Cortex of kidney (tissue), 1 donor: ENCODE results near the gene SRCAP.

Source experiments
- DNase-seq: peaks from one replicate; lab custom pipeline; 2025; lab: John Stamatoyannopoulos, UW

Gene SRCAP

DNA sequence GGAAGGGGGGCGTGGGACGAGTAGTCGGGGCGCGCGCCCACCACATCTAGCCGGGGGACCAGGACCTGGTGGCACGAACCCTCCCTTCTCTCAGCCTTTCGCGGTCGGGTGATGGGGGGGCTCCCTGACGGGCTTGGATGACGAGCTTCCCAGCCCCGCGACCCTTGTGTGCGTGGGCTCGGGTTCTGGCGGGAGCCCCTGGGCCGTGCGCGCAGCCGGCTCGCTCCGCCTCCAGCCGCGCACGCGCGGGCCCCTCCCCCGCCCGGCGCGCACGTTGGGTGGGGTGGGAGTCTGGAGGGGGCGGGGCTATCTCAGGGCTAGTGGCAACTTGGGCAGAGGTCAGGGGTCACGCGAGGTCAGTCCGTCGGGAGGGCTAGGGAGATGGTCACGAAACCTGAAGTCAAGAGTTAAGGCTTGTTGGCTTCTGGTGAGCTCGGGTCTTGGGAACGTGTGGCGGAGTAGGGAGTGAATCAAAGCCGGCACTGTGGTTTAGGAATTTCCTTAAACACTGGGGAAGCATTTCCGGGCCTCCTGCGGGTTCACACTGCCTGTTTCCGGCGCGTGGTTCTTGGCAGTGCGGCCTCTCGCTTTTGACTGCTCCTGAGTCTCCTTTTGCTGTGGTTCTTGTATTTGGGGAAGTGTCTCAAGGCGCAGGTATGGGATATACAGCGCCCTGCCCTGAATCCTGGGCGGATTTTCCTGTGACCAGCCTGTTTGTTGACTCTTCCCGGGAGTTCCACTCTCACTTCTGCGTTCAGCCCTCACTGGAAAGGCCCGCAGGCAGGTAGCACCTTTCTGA, at the start of gene SRCAP:
SRCAP (plus strand) TSS at position 356 of the 799 bp plus-strand sequence. CDS start 1,654 bp downstream, outside the sequence.
- DNase-seq = peak; percentile 40

DNA sequence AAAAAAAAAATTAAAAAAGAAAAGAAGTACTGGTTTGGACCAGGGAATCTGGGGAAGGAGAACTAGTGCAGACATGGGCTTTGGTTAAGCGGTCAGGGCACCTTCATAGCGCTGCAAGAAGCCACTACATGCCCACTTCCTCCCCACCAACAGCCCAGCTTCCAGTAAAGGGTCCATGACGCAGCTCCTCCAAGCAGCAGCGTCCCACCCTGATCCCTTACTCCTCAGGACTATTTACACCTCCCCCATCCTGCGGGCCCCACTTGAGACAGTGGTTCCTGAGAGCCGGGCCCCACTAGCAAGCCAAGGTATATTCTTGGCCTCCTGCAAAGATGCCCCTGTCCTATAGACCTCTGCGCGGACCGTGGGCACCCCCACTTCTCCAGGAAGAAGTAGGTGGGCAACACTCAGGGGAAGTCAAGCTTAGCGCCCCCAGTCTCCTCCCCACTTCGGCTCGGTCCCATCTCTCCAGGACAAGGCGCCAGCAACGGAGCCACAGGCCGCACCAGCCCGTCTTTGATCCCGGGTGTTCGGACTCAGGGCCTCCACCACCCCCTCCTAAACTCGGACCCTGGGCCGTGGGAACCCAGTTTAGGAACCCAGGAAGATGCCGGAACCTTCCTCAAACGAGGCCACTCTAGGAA, 49.1 kb upstream of the SRCAP start:
- DNase-seq = no peak

DNA sequence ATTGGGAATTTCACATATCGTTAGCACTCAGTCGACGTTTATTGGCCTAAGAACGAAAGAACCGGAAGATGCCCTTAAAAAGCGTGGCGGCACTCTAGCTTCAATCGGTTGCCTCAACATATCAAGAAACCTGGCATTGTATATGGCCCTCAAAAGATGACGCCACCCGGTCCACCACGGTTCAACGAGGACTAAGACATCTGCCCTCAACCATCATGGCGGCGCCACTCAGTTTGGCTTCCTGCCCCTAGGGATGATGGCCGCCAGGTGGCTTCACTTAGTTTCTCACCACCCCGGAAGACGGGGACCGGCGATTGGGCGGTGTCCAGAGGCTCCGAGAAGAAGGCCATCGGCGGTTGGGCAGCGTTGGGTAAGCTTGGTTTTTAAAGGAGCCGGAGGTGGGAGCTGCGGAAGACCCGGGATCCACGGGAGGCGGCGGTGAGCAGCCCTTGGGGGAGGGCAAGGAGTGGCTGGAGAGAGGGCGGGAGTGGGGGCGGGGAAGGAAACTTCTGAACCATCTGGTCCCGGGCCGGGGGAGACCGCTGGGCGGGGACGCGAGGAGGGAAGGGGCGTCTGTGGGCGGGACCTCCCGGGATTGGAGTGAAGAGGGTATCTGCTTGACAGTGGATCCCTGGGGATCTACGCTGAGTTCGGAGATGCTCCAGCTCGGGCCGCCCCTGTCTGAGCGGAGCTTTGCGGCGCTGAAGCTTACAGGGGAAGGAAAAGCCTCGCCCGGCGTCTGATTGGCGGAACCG, 48.4 kb upstream of the SRCAP start, which contains the start of gene PRR14:
PRR14 (plus strand) TSS at position 592 of the 755 bp plus-strand sequence. CDS start 686 bp downstream, outside the sequence.
- peak; percentile 79 for DNase-seq

DNA sequence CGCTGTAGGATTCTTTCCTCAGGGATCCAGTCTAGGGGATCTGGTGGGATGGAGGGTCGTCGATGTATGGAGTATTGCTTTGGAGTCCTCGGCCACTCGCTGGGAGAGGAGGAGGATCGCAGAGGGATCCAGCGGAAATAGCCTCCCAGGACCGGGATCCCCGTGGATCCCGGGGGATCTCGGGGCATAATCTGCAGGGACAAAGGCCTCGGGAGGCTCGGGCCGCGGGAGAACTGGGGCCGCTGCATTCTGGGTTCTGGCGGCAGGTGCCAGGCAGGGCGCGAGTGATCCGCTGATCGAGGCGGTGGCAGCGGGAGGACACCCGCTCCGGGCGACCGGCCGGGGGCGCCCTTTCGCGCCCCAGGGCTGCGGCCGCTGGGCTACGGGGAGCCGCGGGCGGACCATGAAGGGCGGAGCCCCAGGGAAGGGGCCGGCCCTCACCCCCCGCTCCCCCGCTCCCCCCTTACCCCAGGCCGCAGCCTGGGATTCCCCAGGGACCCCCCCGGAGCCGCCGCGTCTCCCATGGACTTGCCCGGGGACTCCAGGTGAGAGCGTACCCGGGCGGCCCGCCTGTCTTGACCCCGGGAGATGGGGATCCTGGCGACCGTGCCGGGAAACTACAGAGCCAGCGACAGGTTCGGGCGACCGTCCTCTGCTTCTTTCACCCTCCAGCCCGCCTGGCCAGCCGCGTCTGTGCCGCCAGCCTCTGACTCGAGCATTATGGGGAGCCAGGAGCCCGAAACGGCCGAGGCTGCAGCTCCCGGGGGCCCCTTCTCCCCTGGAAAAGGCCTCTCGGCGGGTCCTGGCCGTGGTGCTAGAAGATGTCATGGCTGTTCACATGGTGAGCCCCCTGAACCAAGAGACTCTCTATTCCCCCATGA, 47.6 kb upstream of the SRCAP start:
- no peak for DNase-seq

DNA sequence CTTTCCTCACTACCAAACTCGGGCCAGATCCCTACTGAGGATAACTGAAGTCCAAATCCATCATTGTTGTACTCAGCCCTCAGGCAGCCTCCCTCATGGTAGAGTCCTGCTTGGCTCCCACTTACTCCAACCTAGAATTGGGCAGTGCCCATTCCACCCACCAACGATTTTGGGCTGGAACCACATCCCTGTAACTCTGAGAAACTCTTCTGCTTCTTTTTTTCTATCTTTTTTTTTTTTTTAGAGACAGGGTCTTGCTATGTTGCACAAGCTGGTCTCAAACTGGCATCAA, 47.0 kb upstream of the SRCAP start:
- DNase-seq = no peak

DNA sequence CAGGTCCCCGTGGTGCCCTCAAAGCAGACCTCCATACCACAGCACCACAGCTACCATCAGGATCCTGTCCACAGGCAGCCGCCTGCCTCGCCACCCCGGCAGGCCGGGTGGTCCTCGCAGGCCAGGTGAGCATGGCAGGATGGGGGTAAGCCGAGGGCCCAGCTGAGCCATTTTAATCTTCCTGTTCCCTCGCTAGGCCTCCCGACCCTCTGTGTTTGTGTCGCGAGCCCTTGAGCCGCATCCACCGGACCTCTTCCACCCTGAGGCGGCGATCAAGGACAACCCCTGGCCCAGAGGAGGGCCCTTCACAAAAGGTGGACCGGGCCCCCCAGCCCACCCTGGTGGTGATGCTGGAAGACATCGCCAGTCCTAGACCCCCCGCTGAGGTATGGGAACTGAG, 46.3 kb upstream of the SRCAP start:
- no peak for DNase-seq

DNA sequence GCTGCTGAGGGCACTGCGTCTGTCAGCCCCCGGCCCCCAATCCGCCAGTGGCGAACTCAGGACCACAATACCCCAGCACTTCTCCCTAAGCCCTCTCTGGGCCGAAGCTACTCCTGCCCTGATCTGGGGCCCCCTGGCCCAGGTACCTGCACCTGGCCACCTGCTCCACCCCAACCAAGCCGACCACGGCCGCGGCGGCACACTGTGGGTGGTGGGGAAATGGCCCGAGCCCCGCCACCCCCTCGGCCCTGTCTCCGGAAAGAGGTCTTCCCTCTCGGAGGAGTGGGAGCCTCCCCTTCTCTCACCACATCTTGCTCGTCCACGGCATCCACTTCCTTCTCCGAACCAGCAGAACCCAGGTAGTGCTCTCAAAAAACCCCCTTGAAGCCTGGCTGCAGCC, 44.1 kb upstream of the SRCAP start:
- DNase-seq = no peak

DNA sequence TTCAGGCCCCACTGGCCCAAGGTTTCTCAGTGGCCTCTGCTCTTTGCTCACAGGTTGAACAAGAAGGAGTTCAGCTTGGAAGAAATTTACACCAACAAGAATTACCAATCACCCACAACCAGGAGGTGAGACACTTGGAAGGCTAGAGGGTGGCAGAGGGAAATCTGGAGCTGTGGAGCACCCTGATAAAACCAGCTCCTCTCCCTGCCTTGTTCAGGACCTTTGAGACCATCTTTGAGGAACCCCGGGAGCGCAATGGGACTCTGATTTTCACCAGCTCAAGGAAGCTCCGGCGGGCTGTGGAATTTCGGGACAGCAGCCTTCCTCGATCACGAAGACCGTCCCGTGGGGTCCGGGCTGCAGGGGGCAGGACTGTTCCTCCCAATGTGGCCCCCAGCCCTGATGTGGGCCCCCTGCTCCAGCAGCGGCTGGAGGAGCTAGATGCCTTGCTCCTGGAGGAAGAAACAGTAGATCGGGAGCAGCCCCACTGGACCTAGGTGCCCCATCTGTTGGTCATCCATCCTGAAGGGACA, 43.1 kb upstream of the SRCAP start:
- DNase-seq = no peak

DNA sequence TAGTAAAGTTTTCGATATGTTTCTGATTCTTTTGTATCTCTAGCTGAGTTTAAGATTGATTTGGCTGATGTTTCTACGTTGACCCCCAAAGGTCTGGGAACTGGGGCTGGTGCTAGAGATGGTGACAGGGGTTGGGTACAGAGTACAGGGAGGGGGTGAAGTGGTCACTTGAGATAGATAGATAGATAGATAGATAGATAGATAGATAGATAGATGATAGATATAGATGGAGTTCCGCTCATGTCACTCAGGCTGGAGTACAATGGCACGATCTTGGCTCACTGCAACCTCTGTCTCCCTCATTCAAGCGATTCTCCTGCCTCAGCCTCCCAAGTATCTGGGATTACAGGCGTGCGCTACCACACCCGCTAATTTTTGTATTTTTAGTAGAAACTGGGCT, 42.6 kb upstream of the SRCAP start:
- no peak for DNase-seq

DNA sequence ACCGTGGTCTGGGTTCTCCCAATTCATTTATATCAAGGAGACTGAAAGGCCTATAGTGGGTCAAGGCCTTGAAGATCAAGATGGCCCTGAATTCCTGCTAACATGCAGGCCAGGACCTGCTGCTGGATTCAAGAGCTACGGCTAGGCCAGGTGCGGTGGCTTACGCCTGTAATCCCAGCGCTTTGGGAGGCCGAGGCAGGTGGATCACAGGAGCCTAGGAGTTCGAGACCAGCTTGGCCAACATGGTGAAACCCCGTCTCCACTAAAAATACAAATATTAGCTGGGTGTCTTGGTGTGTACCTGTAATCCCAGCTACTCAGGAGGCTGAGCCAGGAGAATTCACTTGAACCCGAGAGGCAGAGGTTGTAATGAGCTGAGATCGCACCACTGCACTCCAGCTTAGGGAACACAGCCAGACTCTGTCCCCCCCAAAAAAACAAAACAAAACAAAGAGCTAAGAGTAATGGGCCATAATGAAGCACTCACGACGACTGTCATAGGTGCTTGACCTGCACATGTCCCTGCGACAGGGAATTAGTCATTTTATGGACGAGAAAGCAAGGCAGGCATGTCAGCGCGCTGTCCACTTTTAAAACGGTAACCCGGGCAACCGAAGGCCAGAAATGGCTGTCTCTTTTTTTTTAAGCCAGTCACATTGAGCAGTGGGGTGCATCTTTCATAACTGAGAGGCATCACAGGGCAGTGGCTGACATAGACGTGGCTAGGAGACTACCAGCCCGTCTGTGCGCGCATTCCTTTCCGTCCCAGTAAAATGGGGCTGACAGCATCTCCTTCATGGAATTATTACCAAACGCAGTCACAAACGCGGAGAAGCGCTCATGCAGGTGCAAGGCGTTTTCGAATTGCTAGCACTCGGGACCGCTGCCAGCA, 41.8 kb upstream of the SRCAP start:
- DNase-seq = no peak

DNA sequence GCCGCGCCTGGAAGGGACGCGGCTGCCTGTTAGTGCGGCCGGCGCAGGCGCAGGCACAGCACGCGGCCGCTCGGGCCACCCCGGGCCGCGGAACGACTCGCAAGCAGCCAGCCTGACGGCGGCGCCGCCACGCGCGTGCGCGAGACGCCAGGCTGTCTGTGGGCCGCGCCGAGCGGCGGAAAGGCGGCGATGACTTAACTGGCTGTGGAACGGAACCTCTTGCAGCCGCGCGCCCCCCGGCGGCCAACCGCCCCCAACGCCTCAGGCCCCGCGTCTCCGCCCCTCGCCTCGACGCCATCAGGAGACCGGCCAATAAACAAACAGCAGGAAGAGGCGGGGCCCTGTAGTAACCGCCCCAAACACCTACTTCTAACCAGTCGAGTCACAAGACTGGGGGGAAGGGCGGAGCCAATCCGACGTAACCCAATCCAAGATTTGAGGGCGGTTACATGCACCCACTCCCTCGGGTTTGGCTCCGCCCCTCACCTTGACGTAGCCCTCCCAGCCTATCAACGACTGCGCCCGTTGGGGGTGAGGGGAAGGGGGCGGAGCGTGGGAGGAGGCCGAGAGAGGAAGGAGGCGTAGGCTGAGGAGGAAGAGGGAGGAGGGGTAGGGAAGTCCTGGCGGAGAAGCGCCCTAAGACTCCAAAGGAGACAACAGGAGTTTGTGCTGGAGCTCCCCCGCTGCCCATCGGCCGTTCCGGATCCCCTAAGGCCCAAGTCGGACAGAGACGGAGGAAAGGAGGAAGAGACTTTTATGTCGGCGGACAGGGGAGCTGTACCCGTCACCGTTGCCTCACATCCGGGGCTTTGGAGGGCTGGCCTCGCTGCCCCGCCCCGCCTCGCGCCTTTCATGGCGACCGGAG, 40.9 kb upstream of the SRCAP start, which contains the start of gene FBRS:
FBRS (plus strand) TSS at position 566 of the 865 bp plus-strand sequence. CDS start 1,088 bp downstream, outside the sequence.
- DNase-seq = peak; percentile 100

DNA sequence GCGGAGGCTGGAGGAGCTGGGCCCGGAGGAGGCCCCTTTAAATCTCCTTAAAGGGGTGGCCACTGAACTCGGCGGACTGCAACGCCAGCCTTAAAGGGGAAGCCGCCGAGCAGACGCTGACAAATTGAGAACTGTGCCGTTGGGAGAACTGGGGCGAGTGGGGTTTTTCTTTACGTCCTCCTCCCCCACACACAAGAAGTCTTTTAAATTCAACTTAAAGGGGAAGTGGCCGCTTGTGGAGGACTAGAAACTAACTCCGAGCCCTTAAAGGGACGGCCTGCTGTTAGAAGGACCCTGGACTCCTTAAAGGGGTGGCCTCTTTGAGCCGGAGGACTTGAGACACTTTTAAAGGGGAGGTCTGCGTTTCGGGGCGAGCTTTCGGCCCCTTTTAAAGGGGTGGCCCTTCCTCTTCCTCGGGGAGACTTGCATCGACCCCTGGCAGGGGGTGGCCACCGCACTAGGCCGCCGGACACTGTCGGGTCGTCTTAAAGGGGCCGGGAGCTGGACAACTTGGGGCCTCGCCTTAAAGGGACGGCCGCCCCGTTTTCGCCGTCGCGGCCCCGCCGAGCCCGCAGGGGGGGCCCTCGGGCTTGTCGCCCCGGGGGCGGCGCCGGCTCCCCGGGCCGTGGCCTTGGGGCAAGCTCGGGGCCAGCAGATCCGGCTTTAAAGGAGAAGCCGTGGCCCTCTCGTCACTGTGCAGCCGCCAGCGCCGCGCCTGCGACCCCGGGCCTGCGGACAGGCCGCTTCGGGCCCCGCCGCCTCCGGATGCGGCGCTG, 40.1 kb upstream of the SRCAP start:
- DNase-seq = no peak

DNA sequence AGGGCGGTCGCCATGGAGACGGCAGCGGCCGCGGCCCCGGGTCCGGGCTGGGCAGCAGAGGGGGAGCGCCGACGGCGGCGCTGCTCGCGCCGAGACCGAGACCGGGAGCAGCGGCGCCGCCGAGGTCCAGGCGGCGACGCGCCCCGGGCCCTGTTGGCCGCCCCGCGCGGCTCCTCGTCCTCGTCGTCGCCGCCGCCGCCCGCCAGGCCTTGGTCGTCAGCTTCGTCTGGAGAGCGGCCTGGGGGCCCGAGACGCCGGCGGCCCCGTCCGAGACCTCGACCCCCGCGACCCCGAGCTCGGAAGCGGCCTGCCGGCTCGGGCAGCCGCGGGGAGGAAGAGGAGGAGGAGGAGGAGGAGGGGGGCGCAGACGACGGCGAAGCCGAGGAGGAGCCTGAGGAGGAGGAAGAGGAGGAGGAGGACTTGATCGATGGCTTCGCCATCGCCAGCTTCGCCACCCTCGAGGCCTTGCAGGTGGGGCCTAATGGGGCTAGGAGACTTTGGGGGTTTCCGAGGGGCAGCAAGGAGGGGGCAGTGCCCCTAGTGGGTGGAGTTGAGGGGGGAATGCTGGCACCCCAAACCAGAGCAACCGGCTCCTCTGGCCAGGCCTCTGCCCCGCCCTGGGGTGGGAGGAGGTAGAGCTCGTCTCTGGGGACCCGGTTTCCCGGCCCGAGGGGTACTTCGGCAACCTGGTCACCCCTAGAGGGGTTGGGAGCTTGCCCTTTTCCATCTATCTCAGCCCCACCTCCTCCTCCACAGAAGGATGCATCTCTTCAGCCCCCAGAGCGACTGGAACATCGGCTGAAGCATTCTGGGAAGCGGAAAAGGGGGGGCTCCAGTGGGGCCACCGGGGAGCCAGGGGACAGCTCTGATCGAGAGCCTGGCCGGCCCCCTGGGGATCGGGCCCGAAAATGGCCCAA, 39.2 kb upstream of the SRCAP start:
- no peak for DNase-seq

DNA sequence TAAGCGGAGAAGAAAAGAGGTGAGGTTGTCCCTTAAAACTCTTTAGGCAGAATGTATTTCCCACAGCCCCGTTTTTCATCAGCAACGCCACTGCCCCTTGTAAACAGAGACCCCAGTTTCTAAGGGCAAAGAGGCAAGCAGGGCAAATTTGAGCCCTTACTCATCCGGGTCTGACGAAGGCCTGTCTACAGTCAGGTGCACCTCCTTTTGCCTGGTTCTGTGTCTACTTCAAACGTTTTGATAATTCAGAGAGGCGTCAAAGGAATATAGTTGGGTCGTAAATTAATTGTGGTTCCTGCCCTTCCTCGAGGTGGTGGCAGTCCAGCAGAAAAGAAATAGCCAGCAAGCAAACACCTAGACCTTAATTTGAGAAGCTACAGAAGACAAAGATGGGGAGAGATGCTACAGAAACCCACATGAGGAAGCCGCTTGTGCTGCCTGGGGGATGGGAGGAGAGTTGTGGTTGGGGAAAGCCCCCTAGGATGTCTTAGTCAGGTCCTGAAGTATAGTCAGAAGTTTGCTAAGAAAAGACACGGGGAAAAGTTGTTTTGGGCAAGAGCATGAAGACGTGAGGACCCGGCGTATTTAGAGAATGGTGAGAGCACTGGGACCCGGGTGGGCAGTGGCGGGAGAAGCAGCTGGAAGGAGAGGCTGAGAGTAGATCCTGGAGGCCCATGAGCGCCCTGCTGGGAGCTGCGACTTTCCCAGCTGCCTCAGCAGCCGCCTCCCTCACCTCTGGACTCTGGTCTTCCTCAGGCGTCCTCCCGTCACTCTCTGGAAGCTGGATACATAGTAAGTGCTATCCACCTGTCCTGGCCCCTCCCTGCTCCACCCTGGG, 38.3 kb upstream of the SRCAP start:
- DNase-seq = no peak

DNA sequence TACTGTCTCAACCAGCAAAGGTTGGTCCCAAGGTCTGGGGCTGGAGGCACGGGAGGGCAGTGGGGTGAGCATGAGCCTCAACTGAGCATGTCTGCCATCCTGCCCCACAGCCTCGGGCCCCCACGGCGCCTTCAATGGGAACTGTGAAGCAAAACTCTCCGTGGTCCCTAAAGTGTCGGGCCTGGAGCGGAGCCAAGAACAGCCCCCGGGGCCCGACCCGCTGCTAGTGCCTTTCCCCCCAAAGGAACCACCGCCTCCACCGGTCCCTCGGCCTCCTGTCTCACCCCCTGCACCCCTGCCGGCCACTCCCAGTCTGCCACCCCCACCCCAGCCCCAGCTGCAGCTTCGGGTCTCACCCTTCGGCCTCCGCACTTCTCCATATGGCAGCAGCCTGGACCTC, 36.5 kb upstream of the SRCAP start:
- no peak for DNase-seq

DNA sequence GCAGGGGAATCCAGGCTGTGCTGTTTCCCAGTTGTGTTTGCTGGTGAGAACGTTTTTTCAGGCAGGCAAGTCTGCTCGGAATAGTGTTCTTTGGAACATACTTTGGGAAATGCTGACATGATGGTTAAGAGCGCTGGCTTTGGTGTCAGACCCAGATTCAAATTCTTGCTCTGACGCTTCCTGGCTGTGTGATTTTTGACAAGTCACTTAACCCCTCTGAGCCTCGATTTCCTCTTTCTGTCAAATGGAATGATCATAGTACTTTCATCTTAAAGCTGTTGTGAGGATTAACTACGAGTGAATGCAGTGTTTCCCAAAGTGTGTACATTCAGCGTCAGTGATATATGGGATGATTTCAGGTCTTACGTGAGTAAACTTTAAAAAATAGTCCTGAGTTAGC, 35.9 kb upstream of the SRCAP start:
- no peak for DNase-seq

DNA sequence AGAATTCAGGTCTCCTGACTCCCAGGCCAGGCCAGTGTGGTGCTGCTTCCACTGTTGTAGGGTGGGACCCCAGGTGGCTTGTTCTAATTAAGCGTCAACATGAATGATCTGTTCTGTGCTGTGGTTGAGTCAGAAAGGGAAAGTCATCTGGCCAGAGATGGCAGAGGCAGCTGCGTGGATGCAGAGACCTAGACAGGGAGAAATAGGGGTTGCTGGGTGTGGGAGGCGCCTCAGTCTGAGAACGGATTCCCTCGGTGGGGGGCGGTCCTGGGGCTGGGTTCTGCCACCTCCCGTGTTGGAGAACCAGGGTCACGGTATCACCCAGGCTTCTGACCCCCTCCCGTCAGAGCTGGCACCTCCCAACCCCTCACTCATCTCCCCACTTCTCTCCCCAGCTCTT, 35.2 kb upstream of the SRCAP start:
- no peak for DNase-seq
